T1000 (cell line): Measurements from ENCODE around the gene ILKAP.

Experiments used
- DNase-seq: peaks from one replicate; lab custom pipeline; 2025; ENCODE audit warnings: mixed read lengths; lab: John Stamatoyannopoulos, UW

The ILKAP gene

DNA sequence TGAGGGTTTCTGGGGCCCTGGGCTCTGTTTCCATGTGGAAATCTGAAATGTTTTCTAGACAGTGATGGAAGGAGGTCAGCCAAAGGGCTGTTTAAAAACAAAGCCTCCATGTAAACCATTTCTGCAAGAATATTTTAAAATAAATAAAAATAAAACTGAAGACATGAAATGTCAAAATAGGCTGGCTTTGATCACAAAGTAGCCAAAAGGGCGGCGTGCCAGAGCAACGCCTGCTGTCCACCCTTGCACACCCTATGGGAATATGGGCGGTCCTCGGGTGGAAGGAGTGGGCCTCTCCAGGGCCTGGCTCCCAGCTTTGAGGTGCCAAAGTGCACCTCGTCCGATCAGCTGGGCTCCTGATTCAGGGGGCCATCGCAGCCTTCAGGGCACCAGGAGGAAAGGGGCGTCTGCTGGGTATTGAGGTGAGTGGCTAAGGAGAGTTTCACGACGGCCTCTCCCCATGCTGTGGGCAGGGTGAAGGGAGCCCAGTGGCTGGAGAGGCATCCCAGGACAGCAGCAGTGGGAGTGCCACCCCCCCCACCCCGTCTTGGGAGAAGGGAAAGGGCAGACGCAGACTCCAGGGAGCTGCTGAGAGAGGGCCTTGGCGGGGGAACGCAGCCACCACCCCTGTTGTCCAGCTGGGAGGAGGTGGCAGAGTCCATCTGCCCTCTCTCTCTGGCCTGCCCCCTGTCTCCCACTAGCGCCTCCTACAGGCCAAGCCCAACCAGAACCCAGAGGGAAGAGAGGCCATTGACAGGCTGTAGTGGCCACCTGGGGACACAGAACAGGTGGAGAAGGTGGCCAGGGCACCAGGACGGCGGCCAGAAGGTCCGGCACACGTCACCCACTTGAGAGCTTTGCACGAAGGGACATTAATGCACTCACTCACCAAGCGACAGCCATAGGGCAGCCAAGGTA lies 50.5 kb downstream of the ILKAP start:
- no peak for DNase-seq

DNA sequence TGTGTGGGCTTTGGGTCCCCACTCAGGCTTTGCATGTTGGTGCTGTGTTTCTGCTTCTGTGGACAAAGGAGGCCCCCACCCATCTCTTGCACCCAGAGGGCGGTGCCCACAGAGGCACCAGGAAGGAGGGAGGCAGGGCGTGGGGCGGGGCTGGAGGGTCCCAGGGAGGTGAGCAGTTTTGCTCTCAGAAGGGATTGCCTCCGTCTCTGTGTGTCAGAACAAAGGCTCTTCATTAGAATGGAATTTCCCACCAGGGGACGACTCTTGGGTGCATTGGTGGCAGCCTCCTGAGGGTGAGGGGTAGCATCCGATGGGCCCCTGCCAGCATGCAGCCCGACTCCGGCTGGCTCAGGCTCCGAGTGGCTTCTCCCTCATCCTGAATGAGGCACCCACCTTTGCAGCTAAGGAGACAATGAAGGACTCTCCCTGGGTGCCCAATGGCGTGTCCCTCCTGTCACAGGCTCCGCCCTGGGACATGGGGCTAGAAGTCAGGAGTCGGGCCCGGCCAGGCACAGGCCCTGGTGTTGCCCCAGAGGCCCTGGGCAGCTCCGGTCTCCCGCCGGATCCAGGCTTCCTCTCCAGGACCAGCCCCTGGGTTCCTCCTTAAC lies 51.8 kb downstream of the ILKAP start:
- DNase-seq = no peak

DNA sequence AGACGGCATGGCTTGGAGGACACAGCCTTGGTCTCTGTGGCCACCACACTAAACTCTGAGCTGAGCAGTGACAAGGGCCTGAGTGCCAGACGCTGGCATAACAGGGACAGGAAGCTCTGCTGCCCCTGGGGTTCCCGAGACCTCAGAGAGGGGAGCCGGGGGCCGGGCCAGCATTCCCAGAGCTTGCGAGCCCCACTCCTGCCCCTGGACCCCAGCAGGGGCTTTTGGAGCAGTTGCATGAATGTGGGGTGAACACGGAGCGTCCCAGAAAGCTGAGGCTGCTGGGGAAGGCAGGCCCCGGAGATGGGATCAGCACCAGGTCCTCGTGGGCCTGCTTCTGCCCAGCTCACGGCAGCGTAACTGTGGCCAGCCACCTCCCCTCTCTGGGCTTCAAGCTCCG lies 52.3 kb downstream of the ILKAP start:
- no peak for DNase-seq

GRCh38 chr2:238150686-238151085 lies 52.8 kb downstream of the ILKAP start:
- DNase-seq = no peak

DNA sequence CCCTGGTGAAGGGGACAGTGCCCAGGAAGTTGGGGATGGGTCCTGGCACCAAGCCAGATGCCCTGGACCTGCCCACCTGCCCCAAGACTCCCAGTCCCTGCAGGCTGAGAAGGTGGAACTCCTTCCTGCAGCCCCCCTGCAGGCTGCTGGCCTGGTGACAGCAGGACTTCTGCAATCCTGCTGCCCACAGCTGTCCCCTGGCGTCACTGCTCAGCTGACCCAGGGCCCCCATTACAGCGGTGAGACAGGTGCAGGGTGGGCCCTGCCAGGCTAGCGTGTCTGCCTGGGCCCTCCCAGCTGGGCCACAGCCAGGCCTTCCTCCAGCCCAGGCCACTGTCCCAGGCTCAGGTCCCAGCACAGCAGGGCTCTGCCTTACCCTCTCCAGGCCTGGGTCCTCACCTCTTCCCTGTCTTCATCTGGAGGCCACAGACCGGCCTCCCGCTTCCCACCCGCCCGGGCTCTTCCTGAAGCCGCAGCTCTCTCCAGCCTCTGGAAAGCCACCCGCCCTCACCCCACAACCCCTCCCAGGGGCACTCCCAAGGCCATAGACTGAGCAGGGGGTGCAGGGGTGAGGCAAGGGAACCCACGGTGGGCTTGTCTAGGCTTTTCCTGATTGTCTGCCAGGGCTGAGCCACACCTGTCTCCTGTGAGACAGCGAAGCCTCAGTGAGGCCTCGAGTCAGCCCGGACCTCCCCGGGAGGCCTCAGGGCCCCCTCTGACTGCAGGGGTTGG lies 53.5 kb downstream of the ILKAP start:
- no peak for DNase-seq

- no peak for DNase-seq
Observed at GRCh38 chr2:238148981-238149380, 54.5 kb downstream of the ILKAP start.

- DNase-seq = no peak
Observed at GRCh38 chr2:238146884-238147544, 56.5 kb downstream of the ILKAP start.

DNA sequence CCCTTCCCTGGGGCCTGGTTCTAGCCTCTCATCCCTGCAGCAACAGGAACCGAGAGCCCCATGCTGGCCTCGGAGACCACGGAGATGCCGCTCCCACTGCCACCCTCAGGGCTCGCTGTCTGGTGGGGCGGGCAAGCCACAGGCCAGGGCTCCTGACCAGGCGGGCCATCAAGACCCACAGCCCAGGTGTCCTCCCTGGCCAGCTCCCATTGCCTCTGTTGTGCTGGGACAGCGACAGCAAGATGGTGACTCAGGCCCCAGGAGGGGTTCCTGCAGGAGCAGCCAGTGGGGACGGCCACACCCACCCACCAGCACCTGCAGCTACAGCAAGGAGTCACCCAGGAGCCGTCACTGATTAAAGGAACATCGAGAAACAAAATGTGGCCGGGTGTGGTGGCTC lies 57.6 kb downstream of the ILKAP start:
- no peak for DNase-seq

- no peak for DNase-seq
Observed at GRCh38 chr2:238145046-238145445, 58.4 kb downstream of the ILKAP start.

DNA sequence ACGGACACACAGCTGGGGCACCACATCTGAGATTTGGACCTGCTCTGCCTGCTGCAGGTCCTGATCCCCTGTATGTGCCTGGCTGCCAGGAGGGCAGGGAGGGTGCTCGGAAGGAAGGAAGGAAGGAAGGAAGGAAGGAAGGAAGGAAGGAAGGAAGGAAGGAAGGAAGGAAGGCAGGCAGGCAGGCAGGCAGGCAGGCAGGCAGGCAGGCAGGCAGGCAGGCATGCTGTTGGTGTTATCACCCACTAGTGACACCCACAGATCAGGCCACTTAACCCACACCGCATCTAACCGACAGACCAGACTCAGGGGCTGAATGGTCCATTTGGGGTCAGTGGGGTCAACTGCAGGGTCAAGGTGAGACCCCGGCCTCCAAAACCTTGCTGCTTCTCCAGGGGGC lies 59.2 kb downstream of the ILKAP start:
- DNase-seq = no peak

GRCh38 chr2:238143239-238143951 lies 60.1 kb downstream of the ILKAP start:
- peak; percentile 73 for DNase-seq

GRCh38 chr2:238142382-238143205 lies 60.9 kb downstream of the ILKAP start:
- no peak for DNase-seq

GRCh38 chr2:238141541-238142318 lies 61.8 kb downstream of the ILKAP start:
- DNase-seq = peak; percentile 37

- DNase-seq = no peak
Observed at GRCh38 chr2:238140721-238141540, 62.6 kb downstream of the ILKAP start.

- DNase-seq = no peak
Observed at GRCh38 chr2:238140040-238140439, 63.5 kb downstream of the ILKAP start.

GRCh38 chr2:238139196-238140039 lies 64.1 kb downstream of the ILKAP start:
- DNase-seq = no peak

GRCh38 chr2:238138331-238139195 lies 64.9 kb downstream of the ILKAP start, which contains the start of gene KLHL30:
Gene KLHL30 (plus strand): TSS chr2:238138668. CDS start chr2:238140755, 2,087 bp downstream.
- no peak for DNase-seq
